Measurements from ENCODE around the gene CDKN1C. TPM values are rescaled to one million over a fixed set of nuclear protein-coding genes. Genes with fewer than 3 reads are reported as not detected.

Gene CDKN1C
- total RNA-seq, 1 donor from 2014 or later, result 47.8 TPM

GRCh38 chr11:2912498-2912897 lies 26.9 kb upstream of the CDKN1C start:
- no peak overlapping the region for H3K4me2 ChIP-seq

GRCh38 chr11:2911785-2912391 lies 26.3 kb upstream of the CDKN1C start:
- no peak for TF ChIP-seq EZH2phosphoT487 (IDR thresholded peaks at IDR 0.05)
- no peak for TF ChIP-seq EZH2 (IDR thresholded peaks at IDR 0.05)
- Mint-ChIP-seq H3K4me1 (peaks cover 9% of the 10 kb centered on the region), H3K27me3 (ENCODE audit: insufficient read depth, low read depth) (peaks cover 2% of the 10 kb centered on the region), H3K36me3 (no peaks in the 10 kb centered on the region), H3K9me3 (no peaks in the 10 kb centered on the region), H3K4me3 (peak overlapping the region; percentile 8), H3K27ac (no peak overlapping the region)
- H3K27ac ChIP-seq, result no peak overlapping the region
- H3K27me3 ChIP-seq, result no peaks in the 10 kb centered on the region
- no peak overlapping the region for H2AFZ ChIP-seq (replicated peaks)
- H3K9me3 ChIP-seq (ENCODE audit: low read depth), result no peaks in the 10 kb centered on the region
- H3K4me1 ChIP-seq, result no peaks in the 10 kb centered on the region
- H4K20me1 ChIP-seq (ENCODE audit: low read depth), result no peaks in the 10 kb centered on the region
- H3K4me2 ChIP-seq, result no peak overlapping the region
- DNase-seq (ENCODE audit: low spot score), result no peak
- no peak overlapping the region for H3K9ac ChIP-seq
- H3K79me2 ChIP-seq (ENCODE audit: low read depth), result no peaks in the 10 kb centered on the region
- H3F3A ChIP-seq (ENCODE audit: low read depth), result no peaks in the 10 kb centered on the region
- H3K4me3 ChIP-seq, result no peak overlapping the region
- H3K36me3 ChIP-seq, result no peaks in the 10 kb centered on the region

More at GRCh38 chr11:2912498-2912897, 26.9 kb upstream of the CDKN1C start:
- Histone ChIP-seq H3K4me3 (no peak overlapping the region), H3K9ac (no peak overlapping the region), H3K9me3 (ENCODE audit: low read depth) (no peaks in the 10 kb centered on the region), H4K20me1 (ENCODE audit: low read depth) (no peaks in the 10 kb centered on the region), H2AFZ (replicated peaks) (no peak overlapping the region), H3F3A (ENCODE audit: low read depth) (no peaks in the 10 kb centered on the region), H3K27ac (no peak overlapping the region), H3K27me3 (no peaks in the 10 kb centered on the region), H3K36me3 (no peaks in the 10 kb centered on the region), H3K79me2 (ENCODE audit: low read depth) (no peaks in the 10 kb centered on the region), H3K4me1 (no peaks in the 10 kb centered on the region)
- Mint-ChIP-seq H3K4me1 (peaks cover 9% of the 10 kb centered on the region), H3K9me3 (no peaks in the 10 kb centered on the region), H3K27me3 (ENCODE audit: insufficient read depth, low read depth) (peaks cover 2% of the 10 kb centered on the region), H3K27ac (no peak overlapping the region), H3K36me3 (no peaks in the 10 kb centered on the region), H3K4me3 (no peak overlapping the region)
- no peak for TF ChIP-seq EZH2phosphoT487 (IDR thresholded peaks at IDR 0.05)
- TF ChIP-seq EZH2 (IDR thresholded peaks at IDR 0.05), result no peak
- TF ChIP-seq CTCF (IDR thresholded peaks at IDR 0.05), result no peak
- DNase-seq (ENCODE audit: low spot score), result no peak

DNA sequence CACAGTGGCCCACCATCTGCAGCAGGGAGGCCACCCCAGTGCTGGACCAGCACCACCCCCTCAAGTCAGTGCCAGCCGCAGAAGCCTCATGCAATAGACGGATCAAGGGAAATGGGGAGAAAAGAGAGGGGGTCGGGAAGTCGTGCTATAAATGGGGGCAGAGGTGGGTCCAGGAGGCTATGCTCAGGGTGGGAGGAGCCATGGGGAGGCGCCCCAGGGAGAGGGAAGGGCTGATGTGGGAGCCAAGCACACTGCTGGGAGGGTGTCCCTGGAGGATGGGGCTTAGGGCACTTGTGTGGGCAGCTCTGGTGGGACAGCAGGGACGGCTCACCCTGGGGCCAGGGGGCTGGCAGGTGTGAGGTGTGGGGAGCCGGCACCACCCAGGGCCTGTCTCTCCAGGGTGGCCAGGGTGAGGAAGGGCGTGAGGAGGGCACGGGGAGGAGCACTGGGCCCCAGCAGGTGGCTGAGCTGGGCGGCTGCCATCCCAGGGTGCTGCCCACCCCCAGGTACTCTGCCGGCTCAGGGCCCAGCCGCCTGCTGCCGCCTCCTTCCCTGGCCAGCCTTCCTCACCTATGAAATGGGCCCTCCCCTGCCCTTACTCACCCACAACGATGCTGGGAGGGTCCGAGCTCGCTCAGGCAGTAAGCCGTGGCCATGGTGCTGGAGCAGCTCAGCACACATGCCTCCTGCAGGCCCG lies 25.7 kb upstream of the CDKN1C start:
- Histone ChIP-seq H3K4me1 (no peaks in the 10 kb centered on the region), H4K20me1 (ENCODE audit: low read depth) (no peaks in the 10 kb centered on the region), H2AFZ (replicated peaks) (no peak overlapping the region), H3K4me3 (no peak overlapping the region), H3F3A (ENCODE audit: low read depth) (no peaks in the 10 kb centered on the region), H3K9ac (no peak overlapping the region), H3K36me3 (no peaks in the 10 kb centered on the region), H3K27me3 (no peaks in the 10 kb centered on the region), H3K79me2 (ENCODE audit: low read depth) (no peaks in the 10 kb centered on the region), H3K9me3 (ENCODE audit: low read depth) (no peaks in the 10 kb centered on the region), H3K4me2 (no peak overlapping the region), H3K27ac (no peak overlapping the region)
- Mint-ChIP-seq H3K36me3 (no peaks in the 10 kb centered on the region), H3K27ac (no peak overlapping the region), H3K4me3 (no peak overlapping the region), H3K9me3 (peaks cover 4% of the 10 kb centered on the region), H3K4me1 (peaks cover 9% of the 10 kb centered on the region), H3K27me3 (ENCODE audit: insufficient read depth, low read depth) (peaks cover 2% of the 10 kb centered on the region)
- TF ChIP-seq EZH2 (IDR thresholded peaks at IDR 0.05) (no peak), CTCF (IDR thresholded peaks at IDR 0.05) (no peak), EZH2phosphoT487 (IDR thresholded peaks at IDR 0.05) (no peak)
- no peak for DNase-seq (ENCODE audit: low spot score)

- Mint-ChIP-seq H3K4me3 (no peak overlapping the region), H3K4me1 (peaks cover 9% of the 10 kb centered on the region), H3K27ac (peak overlapping the region; percentile 62), H3K9me3 (peaks cover 4% of the 10 kb centered on the region), H3K36me3 (no peaks in the 10 kb centered on the region), H3K27me3 (ENCODE audit: insufficient read depth, low read depth) (peaks cover 6% of the 10 kb centered on the region)
- Histone ChIP-seq H3K9me3 (ENCODE audit: low read depth) (no peaks in the 10 kb centered on the region), H3K4me3 (no peak overlapping the region), H3K9ac (no peak overlapping the region), H2AFZ (replicated peaks) (no peak overlapping the region), H3K27me3 (no peaks in the 10 kb centered on the region), H3K4me2 (no peak overlapping the region), H3K4me1 (no peaks in the 10 kb centered on the region), H4K20me1 (ENCODE audit: low read depth) (no peaks in the 10 kb centered on the region), H3F3A (ENCODE audit: low read depth) (no peaks in the 10 kb centered on the region), H3K79me2 (ENCODE audit: low read depth) (no peaks in the 10 kb centered on the region), H3K27ac (no peak overlapping the region), H3K36me3 (no peaks in the 10 kb centered on the region)
- TF ChIP-seq CTCF (IDR thresholded peaks at IDR 0.05), result no peak
- no peak for TF ChIP-seq EZH2phosphoT487 (IDR thresholded peaks at IDR 0.05)
- no peak for TF ChIP-seq EZH2 (IDR thresholded peaks at IDR 0.05)
- no peak for DNase-seq (ENCODE audit: low spot score)
Observed at GRCh38 chr11:2910401-2910955, 24.9 kb upstream of the CDKN1C start.

All from neural progenitor cell (in vitro differentiated cells).